Measurements from ENCODE around the gene MORF4L1. TPM values are rescaled to one million over a fixed set of nuclear protein-coding genes. Genes with fewer than 3 reads are reported as not detected.
A peak's percentile ranks its signal among the peaks of the same experiment; 100 is the strongest.

The MORF4L1 gene
- total and polyA plus RNA-seq, 2 donors from 2014 or later: 319 to 325 TPM

GRCh38 chr15:78943692-78944091, 71.0 kb downstream of the MORF4L1 start:
- Histone ChIP-seq H3K36me3 (ENCODE audit: control insufficient read depth in 2 of 3, insufficient read depth in 3 of 3, low read length in 3 of 3) (no peaks in the 10 kb centered on the region), H3K4me1 (ENCODE audit: control insufficient read depth in 2 of 3, insufficient read depth in 2 of 3, low read depth in 1 of 3, low read length in 3 of 3) (peaks cover 0 to 2% (median 0%) of the 10 kb centered on the region in 3 donors), H3K9ac (ENCODE audit: low read length in 3 of 3) (peak overlapping the region in 2 of 3 donors; percentile 86 to 99), H3K4me3 (ENCODE audit: low read length in 3 of 3) (peak overlapping the region in 2 of 3 donors; percentile 85 to 88), H3K27me3 (ENCODE audit: control insufficient read depth, insufficient read depth, low read length) (no peaks in the 10 kb centered on the region), H3K27ac (ENCODE audit: low read depth in 2 of 2, low read length in 2 of 2) (peak overlapping the region; percentile 94 to 95), H3K9me3 (ENCODE audit: control insufficient read depth in 2 of 3, insufficient read depth in 1 of 3, low read length in 3 of 3) (no peaks in the 10 kb centered on the region)
- FAIRE-seq (no peak), DNase-seq (peak in 3 of 5 donors; percentile 30 to 46 (median 43))
- TF ChIP-seq, protein P1, sequence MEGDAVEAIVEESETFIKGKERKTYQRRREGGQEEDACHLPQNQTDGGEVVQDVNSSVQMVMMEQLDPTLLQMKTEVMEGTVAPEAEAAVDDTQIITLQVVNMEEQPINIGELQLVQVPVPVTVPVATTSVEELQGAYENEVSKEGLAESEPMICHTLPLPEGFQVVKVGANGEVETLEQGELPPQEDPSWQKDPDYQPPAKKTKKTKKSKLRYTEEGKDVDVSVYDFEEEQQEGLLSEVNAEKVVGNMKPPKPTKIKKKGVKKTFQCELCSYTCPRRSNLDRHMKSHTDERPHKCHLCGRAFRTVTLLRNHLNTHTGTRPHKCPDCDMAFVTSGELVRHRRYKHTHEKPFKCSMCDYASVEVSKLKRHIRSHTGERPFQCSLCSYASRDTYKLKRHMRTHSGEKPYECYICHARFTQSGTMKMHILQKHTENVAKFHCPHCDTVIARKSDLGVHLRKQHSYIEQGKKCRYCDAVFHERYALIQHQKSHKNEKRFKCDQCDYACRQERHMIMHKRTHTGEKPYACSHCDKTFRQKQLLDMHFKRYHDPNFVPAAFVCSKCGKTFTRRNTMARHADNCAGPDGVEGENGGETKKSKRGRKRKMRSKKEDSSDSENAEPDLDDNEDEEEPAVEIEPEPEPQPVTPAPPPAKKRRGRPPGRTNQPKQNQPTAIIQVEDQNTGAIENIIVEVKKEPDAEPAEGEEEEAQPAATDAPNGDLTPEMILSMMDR (IDR thresholded peaks at IDR 0.05; ENCODE audit: borderline replicate concordance, extremely low read depth, insufficient read depth): no peak
- intact Hi-C loops (cut with DNase I): no loop called here

DNA sequence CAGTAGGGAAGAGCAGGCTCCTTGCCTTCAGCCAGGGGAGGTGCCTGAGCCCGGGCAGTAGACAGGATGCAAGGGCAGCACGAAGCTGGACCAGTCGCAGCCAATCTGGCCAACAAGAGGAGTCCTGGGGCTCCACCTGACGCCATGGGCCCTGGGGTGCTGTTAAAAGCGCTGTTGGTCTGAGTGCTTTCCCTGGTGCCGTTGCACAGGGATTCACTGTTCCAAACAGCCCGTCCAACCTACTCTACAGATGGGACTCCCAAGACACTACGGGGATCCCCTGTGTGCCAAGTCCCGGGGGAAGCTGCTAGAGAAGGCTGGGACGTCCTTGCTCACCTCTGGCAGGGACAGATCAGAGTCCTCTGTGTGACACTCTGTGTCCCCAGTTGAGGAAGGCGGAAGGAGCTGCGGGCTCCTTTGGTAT, 71.5 kb downstream of the MORF4L1 start:
- H3K36me3 ChIP-seq (ENCODE audit: control insufficient read depth in 2 of 3, insufficient read depth in 3 of 3, low read length in 3 of 3): no peaks in the 10 kb centered on the region
- H3K27me3 ChIP-seq (ENCODE audit: control insufficient read depth, insufficient read depth, low read length): no peaks in the 10 kb centered on the region
- peak overlapping the region; percentile 17 to 88 (median 85) for H3K4me3 ChIP-seq (ENCODE audit: low read length in 3 of 3)
- no peak for FAIRE-seq
- intact Hi-C loops (cut with DNase I): no loop called here
- H3K9ac ChIP-seq (ENCODE audit: low read length in 3 of 3): peak overlapping the region; percentile 1 to 99 (median 86)
- peaks cover 0 to 2% (median 0%) of the 10 kb centered on the region in 3 donors for H3K4me1 ChIP-seq (ENCODE audit: control insufficient read depth in 2 of 3, insufficient read depth in 2 of 3, low read depth in 1 of 3, low read length in 3 of 3)
- peak overlapping the region; percentile 94 to 95 for H3K27ac ChIP-seq (ENCODE audit: low read depth in 2 of 2, low read length in 2 of 2)
- peak in 1 of 5 donors; percentile 22 for DNase-seq
- TF ChIP-seq, protein P1 (IDR thresholded peaks at IDR 0.05; ENCODE audit: borderline replicate concordance, extremely low read depth, insufficient read depth): no peak
- no peaks in the 10 kb centered on the region for H3K9me3 ChIP-seq (ENCODE audit: control insufficient read depth in 2 of 3, insufficient read depth in 1 of 3, low read length in 3 of 3)

- Histone ChIP-seq H3K9me3 (ENCODE audit: control insufficient read depth in 2 of 3, insufficient read depth in 1 of 3, low read length in 3 of 3) (no peaks in the 10 kb centered on the region), H3K27ac (ENCODE audit: low read depth in 2 of 2, low read length in 2 of 2) (peak within 1 kb of the TSS; percentile 94 to 95), H3K4me3 (ENCODE audit: low read length in 3 of 3) (peak within 1 kb of the TSS; percentile 41 to 88 (median 85)), H3K27me3 (ENCODE audit: control insufficient read depth, insufficient read depth, low read length) (no peaks in the 10 kb centered on the region), H3K36me3 (ENCODE audit: control insufficient read depth in 2 of 3, insufficient read depth in 3 of 3, low read length in 3 of 3) (no peaks in the 10 kb centered on the region), H3K4me1 (ENCODE audit: control insufficient read depth in 2 of 3, insufficient read depth in 2 of 3, low read depth in 1 of 3, low read length in 3 of 3) (peaks cover 0 to 3% (median 3%) of the 10 kb centered on the region in 3 donors), H3K9ac (ENCODE audit: low read length in 3 of 3) (peak within 1 kb of the TSS; percentile 28 to 99 (median 86))
- TF ChIP-seq, protein P1 (IDR thresholded peaks at IDR 0.05; ENCODE audit: borderline replicate concordance, extremely low read depth, insufficient read depth): no peak
- FAIRE-seq (no peak), DNase-seq (peak; percentile 81 to 95 (median 86))
- intact Hi-C loops (cut with DNase I): no loop called here
Observed at GRCh38 chr15:78944669-78945407, 72.1 kb downstream of the MORF4L1 start, which contains the start of gene CTSH. Gene CTSH, minus strand, starts transcription at chr15:78945046. Its CDS starts 65 bp downstream, at chr15:78944981.
